IMR-90 (cell line): ENCODE data around the gene ENPP3. TPM values are rescaled to one million over a fixed set of nuclear protein-coding genes. Genes with fewer than 3 reads are reported as not detected.

Source experiments
- ATAC-seq: fragments of 200-7000 bp; cut with Tn5 transposase; 2 replicates; pipeline ENCODE4 v1.9.1; 2020; ENCODE audit warnings: low read depth, mild to moderate bottlenecking, moderate library complexity
- BruUV-seq: library from RNA; stranded (reverse); fragments of 400-500 nt; replicated peaks from 2 replicates; lab custom pipeline; 2021; lab: Mats Ljungman, UMichigan
- CTCF ChIA-PET: fragments of 300-600 bp; formaldehyde crosslinking; extraction: SDS; loops from one replicate; lab custom pipeline; 2021; ENCODE audit warnings: antibody characterized with exemption; lab: Yijun Ruan, JAX
- POLR2A ChIA-PET: fragments of 300-600 bp; sonication (Branson Sonifier 250); formaldehyde crosslinking; loops from one replicate; lab custom pipeline; 2022; ENCODE audit warnings: antibody characterized with exemption; ENCODE audit not compliant: unreplicated experiment; lab: Charles Lee
- DNase-seq: peaks from one replicate; pipeline ENCODE4 v3.0.0; 2013
- H2AFZ ChIP-seq: replicated peaks from 2 replicates; pipeline ENCODE3; 2013; ENCODE audit warnings: low read length, mild to moderate bottlenecking; ENCODE audit not compliant: poor library complexity
- H2AK5ac ChIP-seq: 2 replicates; pipeline ENCODE4 v1.6.1; 2013; ENCODE audit warnings: low read depth, low read length, inconsistent platforms
- H2AK9ac ChIP-seq: replicated peaks from 2 replicates; pipeline ENCODE3; 2013; ENCODE audit warnings: mild to moderate bottlenecking, low read depth, low read length, moderate library complexity; ENCODE audit not compliant: poor library complexity
- H2BK120ac ChIP-seq: 2 replicates; pipeline ENCODE4 v1.6.1; 2013; ENCODE audit warnings: low read depth, low read length, inconsistent platforms
- H2BK15ac ChIP-seq: 3 replicates; pipeline ENCODE4 v1.6.1; 2013; ENCODE audit warnings: low read depth, low read length, inconsistent platforms
- H2BK20ac ChIP-seq: 2 replicates; pipeline ENCODE4 v1.6.1; 2013; ENCODE audit warnings: low read depth, mild to moderate bottlenecking, inconsistent platforms, low read length, moderate library complexity
- H2BK5ac ChIP-seq: 2 replicates; pipeline ENCODE4 v1.6.1; 2013; ENCODE audit warnings: mild to moderate bottlenecking, low read depth, low read length, inconsistent platforms; ENCODE audit not compliant: poor library complexity, severe bottlenecking
- H3K14ac ChIP-seq: replicated peaks from 2 replicates; pipeline ENCODE4 v1.6.1; 2013; ENCODE audit warnings: low read depth, low read length, inconsistent platforms
- H3K18ac ChIP-seq: 2 replicates; pipeline ENCODE4 v1.6.1; 2013; ENCODE audit warnings: low read depth, low read length, control low read depth
- H3K23ac ChIP-seq: 2 replicates; pipeline ENCODE4 v1.6.1; 2013; ENCODE audit warnings: low read depth, low read length, inconsistent platforms
- H3K27ac ChIP-seq: 2 replicates; pipeline ENCODE4 v1.5.1; 2013; ENCODE audit warnings: mild to moderate bottlenecking, control low read depth, low read length; ENCODE audit not compliant: insufficient read depth
- H3K27me3 ChIP-seq: 2 replicates; pipeline ENCODE4 v1.6.1; 2013; ENCODE audit warnings: low read length; ENCODE audit not compliant: control insufficient read depth, insufficient read depth
- H3K36me3 ChIP-seq: 2 replicates; pipeline ENCODE4 v1.6.1; 2013; ENCODE audit warnings: low read length, mixed read lengths; ENCODE audit not compliant: control insufficient read depth, insufficient read depth
- H3K4ac ChIP-seq: 2 replicates; pipeline ENCODE4 v1.6.1; 2013; ENCODE audit warnings: low read depth, low read length, inconsistent platforms
- H3K4me1 ChIP-seq: 2 replicates; pipeline ENCODE4 v1.6.1; 2013; ENCODE audit warnings: low read length, mixed read lengths; ENCODE audit not compliant: control insufficient read depth, insufficient read depth
- H3K4me2 ChIP-seq: 2 replicates; pipeline ENCODE4 v1.6.1; 2013; ENCODE audit warnings: low read depth, mild to moderate bottlenecking, control low read depth, low read length, moderate library complexity
- H3K4me3 ChIP-seq: 2 replicates; pipeline ENCODE4 v1.5.1; 2013; ENCODE audit warnings: low read depth, mild to moderate bottlenecking, control low read depth, low read length, moderate library complexity; ENCODE audit not compliant: insufficient read depth
- H3K56ac ChIP-seq: 2 replicates; pipeline ENCODE4 v1.6.1; 2013; ENCODE audit warnings: low read length, inconsistent platforms; ENCODE audit not compliant: insufficient read depth; ENCODE audit errors: extremely low read depth
- H3K79me1 ChIP-seq, 2 experiments: 2 replicates each; pipeline ENCODE4 v1.6.1; 2013; ENCODE audit warnings: low read length in 2 of 2, inconsistent platforms in 1 of 2, low read depth in 1 of 2
- H3K9ac ChIP-seq: 2 replicates; pipeline ENCODE4 v1.6.1; 2013; ENCODE audit warnings: low read depth, low read length, control low read depth
- H3K9me1 ChIP-seq: 2 replicates; pipeline ENCODE4 v1.6.1; 2013; ENCODE audit warnings: low read length, inconsistent platforms; ENCODE audit not compliant: insufficient read depth
- H3K9me3 ChIP-seq: 2 replicates; pipeline ENCODE4 v1.6.1; 2013; ENCODE audit warnings: low read length; ENCODE audit not compliant: control insufficient read depth, insufficient read depth
- H4K20me1 ChIP-seq: 2 replicates; pipeline ENCODE4 v1.6.1; 2013; ENCODE audit warnings: low read length, inconsistent platforms; ENCODE audit not compliant: insufficient read depth
- H4K5ac ChIP-seq: 2 replicates; pipeline ENCODE4 v1.6.1; 2013; ENCODE audit warnings: mild to moderate bottlenecking, low read depth, low read length, control low read depth
- H4K8ac ChIP-seq, 2 experiments: 2 replicates each; pipeline ENCODE4 v1.6.1; 2013; ENCODE audit warnings: low read depth in 2 of 2, low read length in 2 of 2, control low read depth in 1 of 2, inconsistent platforms in 1 of 2
- H4K91ac ChIP-seq: 2 replicates; pipeline ENCODE4 v1.6.1; 2013; ENCODE audit warnings: low read depth, low read length, inconsistent platforms; ENCODE audit not compliant: insufficient read depth
- BHLHE40 ChIP-seq: fragments of 150-350 bp; IDR thresholded peaks from 2 replicates; pipeline ENCODE4 v1.6.1; 2016; ENCODE audit warnings: mild to moderate bottlenecking, low read depth, low read length
- CEBPB ChIP-seq: IDR thresholded peaks from 2 replicates; pipeline ENCODE4 v1.6.1; 2012; ENCODE audit warnings: low read depth, low read length, improper control_type of control experiment
- CTCF ChIP-seq: conservative IDR thresholded peaks from 2 replicates; pipeline ENCODE4 v1.5.1; 2012; ENCODE audit warnings: mild to moderate bottlenecking, low read depth, low read length, improper control_type of control experiment
- FOS ChIP-seq: fragments of 150-350 bp; IDR thresholded peaks from 2 replicates; pipeline ENCODE4 v1.6.1; 2016; ENCODE audit warnings: low read depth, low read length
- MAFK ChIP-seq: IDR thresholded peaks from 2 replicates; pipeline ENCODE4 v1.6.1; 2012; ENCODE audit warnings: low read depth, low read length, improper control_type of control experiment
- MXI1 ChIP-seq: IDR thresholded peaks from 2 replicates; pipeline ENCODE4 v1.6.1; 2012; ENCODE audit warnings: low read depth, mild to moderate bottlenecking, low read length, moderate library complexity, borderline replicate concordance
- NFE2L2 ChIP-seq: fragments of 150-350 bp; IDR thresholded peaks from 2 replicates; pipeline ENCODE4 v1.6.1; 2016; ENCODE audit warnings: low read depth, mild to moderate bottlenecking, low read length
- RAD21 ChIP-seq: IDR thresholded peaks from 2 replicates; pipeline ENCODE4 v1.6.1; 2012; ENCODE audit warnings: low read length, improper control_type of control experiment
- RCOR1 ChIP-seq: IDR thresholded peaks from 2 replicates; pipeline ENCODE4 v1.6.1; 2012; ENCODE audit warnings: mild to moderate bottlenecking, low read length, improper control_type of control experiment; ENCODE audit not compliant: insufficient replicate concordance
- SMC3 ChIP-seq: fragments of 150-350 bp; IDR thresholded peaks from 2 replicates; pipeline ENCODE4 v1.6.1; 2016; ENCODE audit warnings: low read depth, mild to moderate bottlenecking, antibody characterized with exemption, low read length, moderate library complexity
- WGBS, 2 experiments: methylation state at CpG; one replicate each; pipeline versions ENCODE4 v1.1.5 to v1.1.7; 2013; ENCODE audit warnings: missing lambda C conversion rate in 2 of 2; ENCODE audit not compliant: insufficient read length in 1 of 2; ENCODE audit errors: extremely low coverage in 2 of 2; 5-methylcytosine and 5-hydroxymethylcytosine counted together
- dilution Hi-C: fragments of 300-500 bp; cut with HindIII; formaldehyde crosslinking; loops from one replicate; pipeline ENCODE4 v1.14.3; 2018; ENCODE audit warnings: low sequenced_read_pairs; ENCODE audit not compliant: unreplicated experiment
- in situ Hi-C: fragments of 300-500 bp; cut with MboI; formaldehyde crosslinking; loops from 3 replicates; pipeline ENCODE4 v1.14.3; 2019; ENCODE audit warnings: low sequenced_read_pairs, inconsistent platforms, mixed read lengths
- intact Hi-C: fragments of 100-400 bp; cut with micrococcal nuclease; formaldehyde crosslinking; loops from 2 replicates; pipeline ENCODE4 v1.10.0; 2022
- polyA plus RNA-seq, 3 experiments: library from polyadenylated mRNA; depleted of rRNA; stranded (reverse); fragments of >200 nt; gene quantifications; 2 replicates each; pipeline ENCODE4 v1.2.3, GENCODE V29; 2012; ENCODE audit warnings: low replicate concordance in 1 of 3
- total RNA-seq: library from RNA; depleted of rRNA; stranded (reverse); fragments of >200 nt; gene quantifications from 2 replicates; pipeline ENCODE4 v1.2.3, GENCODE V29; 2012
- TF ChIP-seq, protein P1 (sequence below): fragments of 150-350 bp; IDR thresholded peaks from 2 replicates; pipeline ENCODE4 v1.6.1; 2016; ENCODE audit warnings: low read depth, mild to moderate bottlenecking, low read length, moderate library complexity, borderline replicate concordance

Gene ENPP3
- total and polyA plus RNA-seq, 2 of the 4 experiments (the other 2 are of a cell fraction) = under 0.01 to 0.05 TPM

DNA sequence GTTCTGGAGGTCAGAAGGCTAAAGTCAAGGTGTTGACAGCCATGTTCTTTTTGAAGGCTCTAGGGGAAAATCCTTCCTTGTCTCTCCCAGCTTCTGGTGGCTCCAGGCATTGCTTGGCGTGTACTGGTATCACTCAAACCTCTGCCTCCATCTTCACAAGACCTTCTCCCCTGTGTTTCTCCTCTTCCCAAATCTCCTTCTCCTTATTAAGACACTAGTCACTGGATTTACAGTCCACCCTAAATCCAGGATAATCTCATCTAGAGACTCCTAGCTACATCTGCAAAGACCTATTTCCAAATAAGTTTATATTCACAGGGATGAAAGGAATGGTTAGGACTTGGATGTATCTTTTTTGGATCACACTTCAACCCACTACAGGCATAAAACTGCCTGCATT lies 99.7 kb downstream of the ENPP3 start:
- no peaks in the 10 kb centered on the region for H3K79me1 ChIP-seq
- ChIA-PET CTCF (no interaction called here), POLR2A (no interaction called here)
- no peak for TF ChIP-seq CEBPB
- no peak for TF ChIP-seq NFE2L2
- no peak for TF ChIP-seq CTCF
- TF ChIP-seq RAD21 = no peak
- TF ChIP-seq MXI1 = no peak
- no peak for TF ChIP-seq BHLHE40
- TF ChIP-seq MAFK = no peak
- TF ChIP-seq SMC3 = no peak
- TF ChIP-seq, protein P1, sequence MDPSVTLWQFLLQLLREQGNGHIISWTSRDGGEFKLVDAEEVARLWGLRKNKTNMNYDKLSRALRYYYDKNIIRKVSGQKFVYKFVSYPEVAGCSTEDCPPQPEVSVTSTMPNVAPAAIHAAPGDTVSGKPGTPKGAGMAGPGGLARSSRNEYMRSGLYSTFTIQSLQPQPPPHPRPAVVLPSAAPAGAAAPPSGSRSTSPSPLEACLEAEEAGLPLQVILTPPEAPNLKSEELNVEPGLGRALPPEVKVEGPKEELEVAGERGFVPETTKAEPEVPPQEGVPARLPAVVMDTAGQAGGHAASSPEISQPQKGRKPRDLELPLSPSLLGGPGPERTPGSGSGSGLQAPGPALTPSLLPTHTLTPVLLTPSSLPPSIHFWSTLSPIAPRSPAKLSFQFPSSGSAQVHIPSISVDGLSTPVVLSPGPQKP = no peak
- TF ChIP-seq RCOR1 = no peak
- TF ChIP-seq FOS = no peak
- ATAC-seq = no peak
- in situ Hi-C loops (no loop called here), dilution Hi-C loops (no loop called here), intact Hi-C loops (no loop called here)
- no peak overlapping the region for H3K14ac ChIP-seq
- no peak overlapping the region for H3K56ac ChIP-seq
- no peak overlapping the region for H3K9ac ChIP-seq
- no peak overlapping the region for H2AFZ ChIP-seq
- H3K4me1 ChIP-seq = no peaks in the 10 kb centered on the region
- no peak overlapping the region for H4K8ac ChIP-seq
- H2BK120ac ChIP-seq = no peak overlapping the region
- no CpG with 5 or more reads among the region's 1 CpG for WGBS, 2 experiments
- no peak for DNase-seq
- no peak overlapping the region for H3K4ac ChIP-seq
- no peak overlapping the region for H3K4me3 ChIP-seq
- H3K27ac ChIP-seq = no peak overlapping the region
- H2AK5ac ChIP-seq = no peak overlapping the region
- no peak overlapping the region for H2BK5ac ChIP-seq
- no TSS peak for BruUV-seq
- H3K23ac ChIP-seq = no peak overlapping the region
- no peak overlapping the region for H4K91ac ChIP-seq
- H3K4me2 ChIP-seq = no peak overlapping the region
- H2BK20ac ChIP-seq = no peak overlapping the region
- no peak overlapping the region for H4K5ac ChIP-seq
- H3K27me3 ChIP-seq = no peaks in the 10 kb centered on the region
- H2BK15ac ChIP-seq = no peak overlapping the region
- no peak overlapping the region for H2AK9ac ChIP-seq
- H3K36me3 ChIP-seq = no peaks in the 10 kb centered on the region
- no peaks in the 10 kb centered on the region for H3K9me3 ChIP-seq
- no peaks in the 10 kb centered on the region for H3K9me1 ChIP-seq
- H4K20me1 ChIP-seq = no peaks in the 10 kb centered on the region
- H3K18ac ChIP-seq = no peak overlapping the region
